22Rv1 (cell line): ENCODE data around the gene TTF1.

Experiments used
- ZFX ChIP-seq: fragments of 450-650 bp; IDR thresholded peaks from 2 replicates; pipeline ENCODE4 v1.6.1; 2017; ENCODE audit warnings: antibody characterized with exemption, borderline replicate concordance
- TF ChIP-seq, protein P1 (sequence below): fragments of 450-650 bp; IDR thresholded peaks from 2 replicates; pipeline ENCODE4 v1.5.1; 2017; ENCODE audit warnings: mild to moderate bottlenecking

DNA sequence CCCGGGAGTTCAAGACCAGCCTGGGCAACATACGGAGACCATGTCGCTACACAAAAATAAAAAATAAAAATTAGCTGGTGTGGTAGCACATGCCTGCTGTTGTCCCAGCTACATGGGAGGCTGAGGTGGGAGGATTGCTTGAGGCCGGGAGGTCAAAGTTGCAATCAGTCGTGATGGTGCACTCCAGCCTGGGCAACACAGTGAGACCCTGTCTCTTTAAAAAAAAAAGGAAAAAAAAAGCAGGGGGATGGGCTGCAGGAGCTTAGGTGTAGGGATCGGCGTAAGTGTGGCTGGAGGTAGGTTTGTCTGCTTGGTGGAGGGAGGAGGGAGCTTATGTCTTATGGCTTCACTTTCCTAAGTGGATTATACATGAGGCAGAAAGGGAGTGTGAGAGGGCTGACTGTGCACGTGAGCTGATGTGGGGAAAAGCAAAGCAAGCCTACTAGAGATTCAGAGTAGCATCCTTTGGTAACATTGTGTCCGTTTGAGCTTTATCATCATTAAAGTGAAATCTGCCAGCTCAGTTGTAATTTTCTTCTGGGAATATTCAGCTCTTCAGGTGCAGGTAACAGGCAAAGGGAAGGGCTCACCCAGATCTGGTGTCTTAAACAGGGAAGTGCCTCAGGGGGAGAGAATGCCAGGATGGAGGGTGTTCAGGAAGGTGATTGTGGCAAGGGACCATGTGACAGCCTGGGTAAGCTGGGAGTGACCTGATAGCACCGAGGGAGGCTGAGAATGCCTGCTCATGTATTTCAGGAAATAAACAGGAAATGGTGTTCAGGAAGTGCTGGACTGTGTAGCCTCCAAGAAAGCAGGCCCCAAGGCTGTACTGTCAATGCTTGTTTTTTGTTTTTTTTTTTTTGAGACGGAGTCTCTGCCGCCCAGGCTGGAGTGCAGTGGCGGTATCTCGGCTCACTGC is 34.2 kb downstream of the TTF1 start:
- TF ChIP-seq, protein P1, sequence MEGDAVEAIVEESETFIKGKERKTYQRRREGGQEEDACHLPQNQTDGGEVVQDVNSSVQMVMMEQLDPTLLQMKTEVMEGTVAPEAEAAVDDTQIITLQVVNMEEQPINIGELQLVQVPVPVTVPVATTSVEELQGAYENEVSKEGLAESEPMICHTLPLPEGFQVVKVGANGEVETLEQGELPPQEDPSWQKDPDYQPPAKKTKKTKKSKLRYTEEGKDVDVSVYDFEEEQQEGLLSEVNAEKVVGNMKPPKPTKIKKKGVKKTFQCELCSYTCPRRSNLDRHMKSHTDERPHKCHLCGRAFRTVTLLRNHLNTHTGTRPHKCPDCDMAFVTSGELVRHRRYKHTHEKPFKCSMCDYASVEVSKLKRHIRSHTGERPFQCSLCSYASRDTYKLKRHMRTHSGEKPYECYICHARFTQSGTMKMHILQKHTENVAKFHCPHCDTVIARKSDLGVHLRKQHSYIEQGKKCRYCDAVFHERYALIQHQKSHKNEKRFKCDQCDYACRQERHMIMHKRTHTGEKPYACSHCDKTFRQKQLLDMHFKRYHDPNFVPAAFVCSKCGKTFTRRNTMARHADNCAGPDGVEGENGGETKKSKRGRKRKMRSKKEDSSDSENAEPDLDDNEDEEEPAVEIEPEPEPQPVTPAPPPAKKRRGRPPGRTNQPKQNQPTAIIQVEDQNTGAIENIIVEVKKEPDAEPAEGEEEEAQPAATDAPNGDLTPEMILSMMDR = no peak
- TF ChIP-seq ZFX = no peak
